K562 (cell line): ENCODE results near the gene ACAA2.

Source experiments
- NFIC ChIP-seq: fragments of 450-650 bp; IDR thresholded peaks from 2 replicates; pipeline ENCODE4 v1.6.1; 2017; ENCODE audit warnings: mild to moderate bottlenecking, inconsistent platforms
- NONO ChIP-seq, 2 experiments: fragments of 200-400 bp in 1 of 2; fragments of 450-650 bp in 1 of 2; formaldehyde crosslinking in 1 of 2; IDR thresholded peaks; 2 replicates each; pipeline ENCODE4 v1.6.1; 2017; ENCODE audit warnings: low read depth in 2 of 2, mild to moderate bottlenecking in 2 of 2, moderate library complexity in 2 of 2, low read length in 1 of 2
- TARDBP ChIP-seq: fragments of 450-650 bp; IDR thresholded peaks from 2 replicates; pipeline ENCODE4 v1.6.1; 2016

GRCh38 chr18:49856496-49856895 is 43.2 kb upstream of the ACAA2 start:
- no peak for TF ChIP-seq NONO (IDR thresholded peaks at IDR 0.05; ENCODE audit: low read depth in 2 of 2, low read length in 1 of 2)
- TF ChIP-seq TARDBP: no peak
- no peak for TF ChIP-seq NFIC
